Measurements from ENCODE around the gene MIF4GD. TPM values are rescaled to one million over a fixed set of nuclear protein-coding genes. Genes with fewer than 3 reads are reported as not detected.

Gene MIF4GD
- total RNA-seq, 1 experiment from 2014 or later, result 21.6 TPM

- peak; percentile 83 for TF ChIP-seq CTCF (IDR thresholded peaks at IDR 0.05)
- TF ChIP-seq CREM (CRISPR knock-in tag; IDR thresholded peaks at IDR 0.05), result peak; percentile 91
- TF ChIP-seq SP1 (CRISPR knock-in tag; conservative IDR thresholded peaks at IDR 0.05), result peak; percentile 75
- peak; percentile 35 for TF ChIP-seq HMGXB4 (CRISPR knock-in tag; IDR thresholded peaks at IDR 0.05)
- TF ChIP-seq IRF2 (CRISPR knock-in tag; IDR thresholded peaks at IDR 0.05; ENCODE audit: borderline replicate concordance, low read depth), result 0 out of 2 replicates have a peak, but pooled peaks have one; percentile 15
- no peak for TF ChIP-seq GRHL2 (CRISPR knock-in tag; IDR thresholded peaks at IDR 0.05; ENCODE audit: insufficient replicate concordance, severe bottlenecking)
- TF ChIP-seq JUN (CRISPR knock-in tag; IDR thresholded peaks at IDR 0.05), result peak; percentile 56; the same call in 1 of the 2 replicates
- TF ChIP-seq ZNF423 (CRISPR knock-in tag; IDR thresholded peaks at IDR 0.05), result no peak
- TF ChIP-seq ZSCAN18 (CRISPR knock-in tag; IDR thresholded peaks at IDR 0.05), result no peak
- peak; percentile 87; the same call in 1 of the 2 replicates for TF ChIP-seq RELA (CRISPR knock-in tag; IDR thresholded peaks at IDR 0.05; ENCODE audit: borderline replicate concordance)
- peak; percentile 82; the same call in 1 of the 2 replicates for TF ChIP-seq ZNF219 (CRISPR knock-in tag; IDR thresholded peaks at IDR 0.05; ENCODE audit: borderline replicate concordance)
- TF ChIP-seq NR2C2 (CRISPR knock-in tag; IDR thresholded peaks at IDR 0.05), result no peak
- TF ChIP-seq ZBTB21 (CRISPR knock-in tag; IDR thresholded peaks at IDR 0.05; ENCODE audit: borderline replicate concordance), result 0 out of 2 replicates have a peak, but pooled peaks have one; percentile 42
- TF ChIP-seq ZNF121 (CRISPR knock-in tag; IDR thresholded peaks at IDR 0.05), result no peak
Observed at GRCh38 chr17:75271233-75271954, 363 bp upstream of the MIF4GD start (continued).

GRCh38 chr17:75270218-75270965 is 639 bp downstream of the MIF4GD start:
- H3K27me3 Mint-ChIP-seq (ENCODE audit: low read depth), result no peaks in the 10 kb centered on the region
- DNase-seq (ENCODE audit: low spot score) (peak; percentile 66), ATAC-seq (peak; percentile 41)
- ChIA-PET POLR2A (interaction anchor here (0.6 to 3.1 kb wide), 6 partner anchors 9 to 136 kb away, joined by 3 to 24 read pairs (median 4); partner anchors contain the start of genes GGA3, MRPS7 and SLC25A19), CTCF (interaction anchor here (0.5 to 8.7 kb wide), 112 partner anchors 9 to 1240 kb away, joined by 3 to 155 read pairs (median 4); partner anchors contain the start of genes ARMC7, ATP5PD, CDR2L and GALK1)
- peaks cover 29% of the 10 kb centered on the region for H3K36me3 Mint-ChIP-seq
- H3K4me1 Mint-ChIP-seq, result peaks cover 19% of the 10 kb centered on the region
- H3K9me3 Mint-ChIP-seq, result no peaks in the 10 kb centered on the region
- H3K4me3 Mint-ChIP-seq, result peak overlapping the region; percentile 83
- H3K27ac Mint-ChIP-seq, result peak overlapping the region; percentile 88
- TF ChIP-seq ESRRA (CRISPR knock-in tag; IDR thresholded peaks at IDR 0.05; ENCODE audit: borderline replicate concordance), result no peak
- TF ChIP-seq E2F4 (CRISPR knock-in tag; IDR thresholded peaks at IDR 0.05; ENCODE audit: borderline replicate concordance, low read depth), result no peak
- TF ChIP-seq MXD4 (CRISPR knock-in tag; IDR thresholded peaks at IDR 0.05; ENCODE audit: borderline replicate concordance), result no peak
- TF ChIP-seq E2F5 (CRISPR knock-in tag; IDR thresholded peaks at IDR 0.05), result peak; percentile 18; the same call in 1 of the 2 replicates
- TF ChIP-seq ZNF232 (CRISPR knock-in tag; IDR thresholded peaks at IDR 0.05), result no peak
- TF ChIP-seq ZNF317 (CRISPR knock-in tag; IDR thresholded peaks at IDR 0.05; ENCODE audit: borderline replicate concordance, low read depth), result no peak
- peak; percentile 65; the same call in 1 of the 2 replicates for TF ChIP-seq ARID4B (CRISPR knock-in tag; IDR thresholded peaks at IDR 0.05; ENCODE audit: borderline replicate concordance)
- TF ChIP-seq NFYB (CRISPR knock-in tag; conservative IDR thresholded peaks at IDR 0.05; ENCODE audit: low read depth), result no peak
- TF ChIP-seq ATF1 (CRISPR knock-in tag; IDR thresholded peaks at IDR 0.05), result no peak
